H1 (cell line): Measurements from ENCODE around the gene PRKCH. TPM values are rescaled to one million over a fixed set of nuclear protein-coding genes. Genes with fewer than 3 reads are reported as not detected.

Experiments
- CTCF ChIA-PET: fragments of 300-600 bp; sonication (Branson Sonifier 250); formaldehyde crosslinking; loops from one replicate; lab custom pipeline; 2021; ENCODE audit not compliant: partially characterized antibody; lab: Charles Lee
- POLR2A ChIA-PET: fragments of 300-600 bp; sonication (Branson Sonifier 250); formaldehyde crosslinking; loops from one replicate; lab custom pipeline; 2021; ENCODE audit warnings: inconsistent platforms; ENCODE audit not compliant: partially characterized antibody; lab: Charles Lee
- DNase-seq, 2 experiments: peaks; one replicate each; pipeline versions ENCODE4 v3.0.0 to v3.0.0-alpha.2; 2010 to 2022; ENCODE audit warnings: low spot score in 2 of 2, low read depth in 1 of 2, mixed read lengths in 1 of 2
- FAIRE-seq: peaks from 2 replicates; lab custom pipeline; 2011; peaks lifted over from hg19 to GRCh38; lab: Jason Lieb, UNC
- H2AFZ ChIP-seq: 2 replicates; pipeline ENCODE4 v1.8.1; 2012; ENCODE audit warnings: low read length, inconsistent platforms
- H2AK5ac ChIP-seq: 2 replicates; pipeline ENCODE4 v1.6.1; 2013; ENCODE audit warnings: low read depth, low read length
- H2BK120ac ChIP-seq: replicated peaks from 2 replicates; pipeline ENCODE3; 2013; ENCODE audit warnings: low read depth, low read length, inconsistent platforms
- H2BK12ac ChIP-seq: 2 replicates; pipeline ENCODE4 v1.6.1; 2013; ENCODE audit warnings: low read depth, low read length
- H2BK15ac ChIP-seq: 2 replicates; pipeline ENCODE4 v1.6.1; 2013; ENCODE audit warnings: low read length
- H2BK20ac ChIP-seq: 2 replicates; pipeline ENCODE4 v1.6.1; 2013; ENCODE audit warnings: low read length
- H2BK5ac ChIP-seq: 2 replicates; pipeline ENCODE4 v1.6.1; 2013; ENCODE audit warnings: low read depth, low read length
- H3K14ac ChIP-seq: 2 replicates; pipeline ENCODE4 v1.6.1; 2013; ENCODE audit warnings: inconsistent platforms; ENCODE audit not compliant: insufficient read length
- H3K18ac ChIP-seq: 2 replicates; pipeline ENCODE4 v1.6.1; 2013; ENCODE audit warnings: low read length; ENCODE audit errors: extremely low read depth
- H3K23ac ChIP-seq: 2 replicates; pipeline ENCODE4 v1.6.1; 2013; ENCODE audit warnings: inconsistent platforms; ENCODE audit not compliant: insufficient read length
- H3K23me2 ChIP-seq: 2 replicates; pipeline ENCODE4 v1.6.1; 2013; ENCODE audit warnings: low read depth, low read length
- H3K27ac ChIP-seq: 2 replicates; pipeline ENCODE4 v1.6.1; 2011; ENCODE audit warnings: low read depth, low read length, inconsistent platforms
- H3K27me3 ChIP-seq, 4 experiments: replicated peaks in 1 of 4; 1 replicate in 1 of 4; 2 replicates in 3 of 4; pipeline versions ENCODE4 v1.6.1 to v1.8.1; 2011 to 2013; ENCODE audit warnings: low read length in 3 of 4, mild to moderate bottlenecking in 3 of 4, inconsistent platforms in 2 of 4, mixed read lengths in 2 of 4, moderate library complexity in 1 of 4; ENCODE audit not compliant: control insufficient read depth in 3 of 4, insufficient read depth in 3 of 4; ENCODE audit errors: extremely low read depth in 1 of 4
- H3K36me3 ChIP-seq, 4 experiments: 2 replicates each; pipeline versions ENCODE4 v1.6.1 to v1.8.1; 2011 to 2013; ENCODE audit warnings: mild to moderate bottlenecking in 4 of 4, low read length in 3 of 4, moderate library complexity in 2 of 4, control low read depth in 1 of 4, inconsistent platforms in 1 of 4; ENCODE audit not compliant: insufficient read depth in 4 of 4, control insufficient read depth in 2 of 4
- H3K4ac ChIP-seq: replicated peaks from 2 replicates; pipeline ENCODE3; 2013; ENCODE audit warnings: low read length, low read depth, mixed read lengths, inconsistent platforms; ENCODE audit not compliant: insufficient read length
- H3K4me1 ChIP-seq, 4 experiments: replicated peaks in 1 of 4; 1 replicate in 1 of 4; 2 replicates in 3 of 4; pipeline versions ENCODE4 v1.6.1 to v1.8.1; 2011 to 2013; ENCODE audit warnings: low read length in 3 of 4, inconsistent platforms in 2 of 4, mixed read lengths in 1 of 4; ENCODE audit not compliant: insufficient read depth in 4 of 4, control insufficient read depth in 3 of 4
- H3K4me2 ChIP-seq, 2 experiments: 2 replicates each; pipeline versions ENCODE4 v1.6.1 to v1.8.1; 2011 to 2013; ENCODE audit warnings: low read depth in 2 of 2, low read length in 2 of 2, control low read depth in 1 of 2, inconsistent platforms in 1 of 2, mild to moderate bottlenecking in 1 of 2; ENCODE audit not compliant: insufficient read depth in 1 of 2
- H3K4me3 ChIP-seq, 4 experiments: fragments of 200-600, 300-600 bp in 1 of 4; sonication (generic), shearing (Covaris generic), sonication (Bioruptor Twin) in 1 of 4; 2 replicates each; pipeline versions ENCODE4 v1.5.1 to v1.8.1; 2011 to 2016; ENCODE audit warnings: low read length in 4 of 4, low read depth in 3 of 4, control low read depth in 2 of 4, inconsistent platforms in 2 of 4, mild to moderate bottlenecking in 2 of 4, mixed read lengths in 1 of 4, moderate library complexity in 1 of 4; ENCODE audit not compliant: insufficient read depth in 2 of 4; ENCODE audit errors: extremely low read depth in 1 of 4
- H3K56ac ChIP-seq: replicated peaks from 2 replicates; pipeline ENCODE3; 2013; ENCODE audit warnings: low read depth, mild to moderate bottlenecking, mixed read lengths, low read length, inconsistent platforms; ENCODE audit not compliant: insufficient read length
- H3K79me1 ChIP-seq: 2 replicates; pipeline ENCODE4 v1.6.1; 2013; ENCODE audit warnings: low read depth, low read length, control low read depth
- H3K79me2 ChIP-seq, 2 experiments: 2 replicates each; pipeline versions ENCODE4 v1.6.1 to v1.8.1; 2012 to 2013; ENCODE audit warnings: low read length in 2 of 2, mild to moderate bottlenecking in 2 of 2, inconsistent platforms in 1 of 2; ENCODE audit not compliant: insufficient read depth in 2 of 2, control insufficient read depth in 1 of 2
- H3K9ac ChIP-seq, 4 experiments: replicated peaks in 1 of 4; 1 replicate in 1 of 4; 2 replicates in 3 of 4; pipeline versions ENCODE4 v1.6.1 to v1.8.1; 2011 to 2013; ENCODE audit warnings: low read depth in 3 of 4, low read length in 3 of 4, control low read depth in 2 of 4, mild to moderate bottlenecking in 2 of 4, moderate library complexity in 2 of 4, inconsistent platforms in 1 of 4; ENCODE audit errors: extremely low read depth in 1 of 4
- H3K9me3 ChIP-seq, 2 experiments: 2 replicates each; pipeline versions ENCODE4 v1.6.1 to v1.8.1; 2012 to 2013; ENCODE audit warnings: mild to moderate bottlenecking in 2 of 2, moderate library complexity in 2 of 2, control low read depth in 1 of 2, inconsistent platforms in 1 of 2, low read depth in 1 of 2, low read length in 1 of 2, mixed read lengths in 1 of 2; ENCODE audit not compliant: insufficient read depth in 2 of 2
- H4K20me1 ChIP-seq, 2 experiments: replicated peaks in 1 of 2; 2 replicates each; pipeline versions ENCODE3 to v1.8.1; 2011 to 2013; ENCODE audit warnings: inconsistent platforms in 2 of 2, low read length in 2 of 2, mild to moderate bottlenecking in 1 of 2; ENCODE audit not compliant: insufficient read depth in 2 of 2, control insufficient read depth in 1 of 2
- H4K5ac ChIP-seq: 2 replicates; pipeline ENCODE4 v1.6.1; 2013; ENCODE audit warnings: low read length, low read depth, mixed read lengths, inconsistent platforms; ENCODE audit not compliant: insufficient read length
- H4K8ac ChIP-seq: 2 replicates; pipeline ENCODE4 v1.8.0; 2013; ENCODE audit warnings: mild to moderate bottlenecking, moderate library complexity, low read length, inconsistent platforms; ENCODE audit not compliant: insufficient read depth; ENCODE audit errors: extremely low read depth
- H4K91ac ChIP-seq: replicated peaks from 2 replicates; pipeline ENCODE3; 2013; ENCODE audit warnings: low read length, mixed read lengths, inconsistent platforms; ENCODE audit not compliant: insufficient read length
- BCL11A ChIP-seq, 2 experiments: IDR thresholded peaks; one replicate each; pipeline ENCODE4 v1.6.1; 2011; ENCODE audit warnings: low read depth in 2 of 2, low read length in 2 of 2, mild to moderate bottlenecking in 2 of 2
- GTF2F1 ChIP-seq: IDR thresholded peaks from 2 replicates; pipeline ENCODE4 v1.6.1; 2012; ENCODE audit warnings: low read depth, low read length, improper control_type of control experiment, borderline replicate concordance
- NANOG ChIP-seq: IDR thresholded peaks from 2 replicates; pipeline ENCODE4 v1.6.1; 2011; ENCODE audit warnings: low read length, low read depth, mild to moderate bottlenecking, inconsistent platforms; ENCODE audit not compliant: insufficient read depth, poor library complexity, severe bottlenecking
- RAD21 ChIP-seq, 2 experiments: IDR thresholded peaks in 1 of 2; conservative IDR thresholded peaks in 1 of 2; 2 replicates each; pipeline ENCODE4 v1.6.1; 2011; ENCODE audit warnings: low read depth in 2 of 2, low read length in 2 of 2, improper control_type of control experiment in 1 of 2, inconsistent platforms in 1 of 2, mild to moderate bottlenecking in 1 of 2, moderate library complexity in 1 of 2
- RNF2 ChIP-seq: fragments of 200-900, 300-1000 bp; sonication (generic); IDR thresholded peaks from 2 replicates; pipeline ENCODE4 v1.7.1; 2016; ENCODE audit warnings: borderline replicate concordance, low read depth, mild to moderate bottlenecking, antibody characterized with exemption, low read length; ENCODE audit not compliant: poor library complexity, severe bottlenecking; ENCODE audit errors: missing control alignments
- SIN3A ChIP-seq, 2 experiments: IDR thresholded peaks in 1 of 2; conservative IDR thresholded peaks in 1 of 2; 2 replicates each; pipeline ENCODE4 v1.6.1; 2011 to 2012; ENCODE audit warnings: low read length in 2 of 2, improper control_type of control experiment in 1 of 2, low read depth in 1 of 2, mild to moderate bottlenecking in 1 of 2
- YY1 ChIP-seq: IDR thresholded peaks from 2 replicates; pipeline ENCODE4 v1.6.1; 2011; ENCODE audit warnings: low read depth, mild to moderate bottlenecking, low read length
- WGBS, 2 experiments: shearing (Covaris generic) in 1 of 2; methylation state at CpG; one replicate each; pipeline versions ENCODE4 v1.1.6 to v1.1.7; 2013 to 2015; ENCODE audit warnings: low lambda C conversion rate in 2 of 2, mixed read lengths in 2 of 2, inconsistent platforms in 1 of 2, low coverage in 1 of 2, missing lambda C conversion rate in 1 of 2; ENCODE audit not compliant: insufficient replicate concordance in 2 of 2, insufficient coverage in 1 of 2, insufficient read length in 1 of 2; ENCODE audit errors: extremely low coverage in 1 of 2, missing lambda C conversion rate in 1 of 2; 5-methylcytosine and 5-hydroxymethylcytosine counted together
- polyA plus RNA-seq, 7 experiments: library from polyadenylated mRNA; depleted of rRNA in 3 of 7; stranded (reverse) in 5 of 7; unstranded in 2 of 7; fragments of >200 nt in 5 of 7; fragments of 200-250 nt in 2 of 7; gene quantifications; 1 replicate in 5 of 7; 2 replicates in 1 of 7; 4 replicates in 1 of 7; pipeline versions ENCODE4 v1.2.1 to v1.2.3, GENCODE V29; 2011 to 2013; ENCODE audit warnings: missing spikeins in 2 of 7, mixed read lengths in 2 of 7
- total RNA-seq: library from RNA; stranded (reverse); fragmentation: NEBNext Ultra II Directional; extraction: Animal tissue kit (Norgen Biotek cat#: 25700); gene quantifications from 2 replicates; pipeline ENCODE4 v1.2.1, GENCODE V29; 2021

The PRKCH gene
- total and polyA plus RNA-seq, 2 of the 8 experiments (the other 6 are each of a cell fraction or from before 2014, with no cell fraction given) = 6.4 to 7.0 TPM

GRCh38 chr14:61484031-61484430 is 162.7 kb downstream of the PRKCH start:
- H3K4me2 ChIP-seq = no peak overlapping the region
- no peak overlapping the region for H3K18ac ChIP-seq
- H3K27me3 ChIP-seq = no peaks in the 10 kb centered on the region; a peak in 1 of 7 replicates
- H3K27ac ChIP-seq = no peak overlapping the region
- H3K9ac ChIP-seq = no peak overlapping the region
- H2BK15ac ChIP-seq = no peak overlapping the region
- no peaks in the 10 kb centered on the region for H4K20me1 ChIP-seq
- no peaks in the 10 kb centered on the region for H3K9me3 ChIP-seq
- ChIA-PET POLR2A (interaction anchor here (0.6 to 1.2 kb wide), 2 partner anchors 111 to 268 kb away, joined by 3 read pairs; no protein-coding TSS in a partner anchor), CTCF (interaction anchor here (0.6 to 1.6 kb wide), 5 partner anchors 8 to 354 kb away, joined by 3 to 6 read pairs (median 4); no protein-coding TSS in a partner anchor)
- H3K79me1 ChIP-seq = no peaks in the 10 kb centered on the region
- H3K23ac ChIP-seq = no peak overlapping the region
- H4K5ac ChIP-seq = no peak overlapping the region
- H2BK12ac ChIP-seq = no peak overlapping the region
- no peak overlapping the region for H2AFZ ChIP-seq
- no peak overlapping the region for H4K8ac ChIP-seq
- H3K79me2 ChIP-seq = no peaks in the 10 kb centered on the region
- FAIRE-seq (no peak), DNase-seq (no peak)
- WGBS, 2 experiments = 89% methylated on average over 9 of the region's 9 CpGs; no CpG with 5 or more reads in 1 of the 2 experiments
- H2BK20ac ChIP-seq = no peak overlapping the region
- H2BK120ac ChIP-seq = no peak overlapping the region
- H3K56ac ChIP-seq = no peak overlapping the region
- H3K4me3 ChIP-seq = no peak overlapping the region
- no peak overlapping the region for H2AK5ac ChIP-seq
- H2BK5ac ChIP-seq = no peak overlapping the region
- no peak overlapping the region for H3K14ac ChIP-seq
- H3K23me2 ChIP-seq = no peaks in the 10 kb centered on the region
- no peak overlapping the region for H3K4ac ChIP-seq
- H4K91ac ChIP-seq = no peak overlapping the region
- H3K36me3 ChIP-seq = no peaks in the 10 kb centered on the region
- peaks cover 0 to 4% (median 3%) of the 10 kb centered on the region in 4 experiments; a peak in 3 of 7 replicates for H3K4me1 ChIP-seq
- TF ChIP-seq NANOG (no peak), BCL11A (IDR thresholded peaks at IDR 0.05; ENCODE audit: low read depth in 2 of 2, low read length in 2 of 2) (no peak), GTF2F1 (no peak), RAD21 (IDR thresholded peaks at IDR 0.05 in 1 of 2, conservative IDR thresholded peaks at IDR 0.05 in 1 of 2; ENCODE audit: low read depth in 2 of 2, low read length in 2 of 2) (no peak), SIN3A (conservative IDR thresholded peaks at IDR 0.05 in 1 of 2, IDR thresholded peaks at IDR 0.05 in 1 of 2; ENCODE audit: low read depth in 1 of 2, low read length in 2 of 2) (no peak), RNF2 (no peak), YY1 (no peak)
